ENCODE measurements around the gene PCBP3.

DNA sequence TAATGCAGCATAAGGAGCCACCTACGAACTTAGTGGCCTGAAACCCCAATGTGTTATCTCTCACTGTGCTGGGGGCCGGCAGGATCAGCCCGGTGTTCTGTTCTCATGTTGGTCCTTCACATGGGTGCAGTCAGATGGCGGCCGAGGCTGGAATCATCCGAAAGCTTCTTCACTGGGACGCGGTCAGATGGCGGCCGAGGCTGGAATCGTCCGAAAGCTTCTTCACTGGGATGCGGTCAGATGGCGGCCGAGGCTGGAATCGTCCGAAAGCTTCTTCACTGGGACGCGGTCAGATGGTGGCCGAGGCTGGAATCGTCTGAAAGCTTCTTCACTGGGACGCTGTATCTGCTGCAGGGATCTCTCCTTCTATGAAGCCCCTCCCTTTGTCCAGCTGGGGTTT lies 12.6 kb upstream of the PCBP3 start:
- TF ChIP-seq, protein P1, sequence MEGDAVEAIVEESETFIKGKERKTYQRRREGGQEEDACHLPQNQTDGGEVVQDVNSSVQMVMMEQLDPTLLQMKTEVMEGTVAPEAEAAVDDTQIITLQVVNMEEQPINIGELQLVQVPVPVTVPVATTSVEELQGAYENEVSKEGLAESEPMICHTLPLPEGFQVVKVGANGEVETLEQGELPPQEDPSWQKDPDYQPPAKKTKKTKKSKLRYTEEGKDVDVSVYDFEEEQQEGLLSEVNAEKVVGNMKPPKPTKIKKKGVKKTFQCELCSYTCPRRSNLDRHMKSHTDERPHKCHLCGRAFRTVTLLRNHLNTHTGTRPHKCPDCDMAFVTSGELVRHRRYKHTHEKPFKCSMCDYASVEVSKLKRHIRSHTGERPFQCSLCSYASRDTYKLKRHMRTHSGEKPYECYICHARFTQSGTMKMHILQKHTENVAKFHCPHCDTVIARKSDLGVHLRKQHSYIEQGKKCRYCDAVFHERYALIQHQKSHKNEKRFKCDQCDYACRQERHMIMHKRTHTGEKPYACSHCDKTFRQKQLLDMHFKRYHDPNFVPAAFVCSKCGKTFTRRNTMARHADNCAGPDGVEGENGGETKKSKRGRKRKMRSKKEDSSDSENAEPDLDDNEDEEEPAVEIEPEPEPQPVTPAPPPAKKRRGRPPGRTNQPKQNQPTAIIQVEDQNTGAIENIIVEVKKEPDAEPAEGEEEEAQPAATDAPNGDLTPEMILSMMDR (IDR thresholded peaks at IDR 0.05; ENCODE audit: insufficient read depth, low read length): no peak
- TF ChIP-seq, protein P2, sequence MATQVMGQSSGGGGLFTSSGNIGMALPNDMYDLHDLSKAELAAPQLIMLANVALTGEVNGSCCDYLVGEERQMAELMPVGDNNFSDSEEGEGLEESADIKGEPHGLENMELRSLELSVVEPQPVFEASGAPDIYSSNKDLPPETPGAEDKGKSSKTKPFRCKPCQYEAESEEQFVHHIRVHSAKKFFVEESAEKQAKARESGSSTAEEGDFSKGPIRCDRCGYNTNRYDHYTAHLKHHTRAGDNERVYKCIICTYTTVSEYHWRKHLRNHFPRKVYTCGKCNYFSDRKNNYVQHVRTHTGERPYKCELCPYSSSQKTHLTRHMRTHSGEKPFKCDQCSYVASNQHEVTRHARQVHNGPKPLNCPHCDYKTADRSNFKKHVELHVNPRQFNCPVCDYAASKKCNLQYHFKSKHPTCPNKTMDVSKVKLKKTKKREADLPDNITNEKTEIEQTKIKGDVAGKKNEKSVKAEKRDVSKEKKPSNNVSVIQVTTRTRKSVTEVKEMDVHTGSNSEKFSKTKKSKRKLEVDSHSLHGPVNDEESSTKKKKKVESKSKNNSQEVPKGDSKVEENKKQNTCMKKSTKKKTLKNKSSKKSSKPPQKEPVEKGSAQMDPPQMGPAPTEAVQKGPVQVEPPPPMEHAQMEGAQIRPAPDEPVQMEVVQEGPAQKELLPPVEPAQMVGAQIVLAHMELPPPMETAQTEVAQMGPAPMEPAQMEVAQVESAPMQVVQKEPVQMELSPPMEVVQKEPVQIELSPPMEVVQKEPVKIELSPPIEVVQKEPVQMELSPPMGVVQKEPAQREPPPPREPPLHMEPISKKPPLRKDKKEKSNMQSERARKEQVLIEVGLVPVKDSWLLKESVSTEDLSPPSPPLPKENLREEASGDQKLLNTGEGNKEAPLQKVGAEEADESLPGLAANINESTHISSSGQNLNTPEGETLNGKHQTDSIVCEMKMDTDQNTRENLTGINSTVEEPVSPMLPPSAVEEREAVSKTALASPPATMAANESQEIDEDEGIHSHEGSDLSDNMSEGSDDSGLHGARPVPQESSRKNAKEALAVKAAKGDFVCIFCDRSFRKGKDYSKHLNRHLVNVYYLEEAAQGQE (IDR thresholded peaks at IDR 0.05; ENCODE audit: insufficient replicate concordance, low read depth): no peak
